Neutrophil (primary cell): Measurements from ENCODE around the gene MIA.

Source experiments
- H3K27ac ChIP-seq: fragments of 200-600 bp; sonication (generic); 2 replicates; pipeline ENCODE4 v1.5.1; 2016; ENCODE audit warnings: mild to moderate bottlenecking, moderate library complexity
- H3K27me3 ChIP-seq: fragments of 200-600 bp; sonication (generic); 2 replicates; pipeline ENCODE4 v1.6.0; 2016; ENCODE audit warnings: mild to moderate bottlenecking
- H3K36me3 ChIP-seq: fragments of 200-600 bp; sonication (generic); 2 replicates; pipeline ENCODE4 v1.5.1; 2017
- H3K4me1 ChIP-seq, 2 experiments: fragments of 200-600 bp in 1 of 2; sonication (generic) in 1 of 2; 1 replicate in 1 of 2; 2 replicates in 1 of 2; pipeline versions ENCODE4 v1.5.1 to v1.6.1; 2013 to 2016; ENCODE audit warnings: low read depth in 1 of 2, low read length in 1 of 2, mild to moderate bottlenecking in 1 of 2, moderate library complexity in 1 of 2; ENCODE audit not compliant: control insufficient read depth in 1 of 2, insufficient read depth in 1 of 2
- H3K4me3 ChIP-seq, 2 experiments: fragments of 200-600 bp in 1 of 2; sonication (generic) in 1 of 2; 1 replicate in 1 of 2; 2 replicates in 1 of 2; pipeline ENCODE4 v1.5.1; 2013 to 2016; ENCODE audit warnings: low read depth in 1 of 2, low read length in 1 of 2, mild to moderate bottlenecking in 1 of 2, moderate library complexity in 1 of 2
- H3K9me3 ChIP-seq: fragments of 200-600 bp; sonication (generic); 2 replicates; pipeline ENCODE4 v1.5.1; 2016
- TF ChIP-seq, protein P1 (sequence below): fragments of 200-600 bp; sonication (generic); IDR thresholded peaks from 2 replicates; pipeline ENCODE4 v1.5.1; 2016; ENCODE audit warnings: antibody characterized with exemption

Gene MIA

DNA sequence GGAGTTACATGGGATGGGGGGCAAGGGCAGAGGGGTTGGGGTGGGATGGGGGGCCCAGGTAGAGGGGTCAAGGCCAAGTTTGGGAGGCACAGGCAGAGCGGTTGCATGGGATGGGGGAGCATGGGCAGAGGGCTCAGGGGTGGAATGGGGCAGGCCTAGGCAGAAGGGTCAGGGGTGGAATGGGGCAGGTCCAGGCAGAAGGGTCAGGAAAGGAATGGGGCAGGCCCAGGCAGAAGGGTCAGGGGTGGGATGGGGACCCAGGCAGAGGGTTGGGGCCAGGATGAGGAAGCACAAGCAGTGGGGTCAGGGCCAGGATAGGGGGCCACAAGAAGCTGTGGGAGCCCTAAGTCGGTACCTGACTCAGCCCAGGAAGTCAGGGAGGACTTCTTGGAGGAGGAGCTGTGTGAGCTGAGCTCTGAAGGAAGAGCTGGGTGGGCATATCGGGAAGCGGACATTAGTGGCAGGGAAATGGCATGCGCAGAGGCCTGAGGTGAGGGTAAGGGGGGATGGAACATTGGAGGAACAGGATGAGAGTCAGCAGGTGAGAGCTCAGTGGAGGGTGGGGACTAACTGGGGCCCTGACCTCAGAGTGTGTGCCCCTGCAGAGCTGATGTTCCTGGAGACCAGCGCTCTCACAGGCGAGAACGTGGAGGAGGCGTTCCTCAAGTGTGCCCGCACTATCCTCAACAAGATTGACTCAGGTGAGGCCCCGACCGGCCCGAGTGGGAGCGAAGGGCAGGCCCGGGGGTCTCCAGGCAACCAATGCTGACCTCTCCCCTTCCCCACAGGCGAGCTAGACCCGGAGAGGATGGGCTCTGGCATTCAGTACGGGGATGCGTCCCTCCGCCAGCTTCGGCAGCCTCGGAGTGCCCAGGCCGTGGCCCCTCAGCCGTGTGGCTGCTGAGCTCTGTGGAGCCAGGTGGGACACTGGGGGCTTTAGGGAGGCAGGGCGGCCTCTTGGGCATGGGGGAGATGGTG, 11.0 kb downstream of the MIA start:
- H3K36me3 ChIP-seq: peaks cover 79% of the 10 kb centered on the region
- no peak overlapping the region for H3K4me3 ChIP-seq
- TF ChIP-seq, protein P1, sequence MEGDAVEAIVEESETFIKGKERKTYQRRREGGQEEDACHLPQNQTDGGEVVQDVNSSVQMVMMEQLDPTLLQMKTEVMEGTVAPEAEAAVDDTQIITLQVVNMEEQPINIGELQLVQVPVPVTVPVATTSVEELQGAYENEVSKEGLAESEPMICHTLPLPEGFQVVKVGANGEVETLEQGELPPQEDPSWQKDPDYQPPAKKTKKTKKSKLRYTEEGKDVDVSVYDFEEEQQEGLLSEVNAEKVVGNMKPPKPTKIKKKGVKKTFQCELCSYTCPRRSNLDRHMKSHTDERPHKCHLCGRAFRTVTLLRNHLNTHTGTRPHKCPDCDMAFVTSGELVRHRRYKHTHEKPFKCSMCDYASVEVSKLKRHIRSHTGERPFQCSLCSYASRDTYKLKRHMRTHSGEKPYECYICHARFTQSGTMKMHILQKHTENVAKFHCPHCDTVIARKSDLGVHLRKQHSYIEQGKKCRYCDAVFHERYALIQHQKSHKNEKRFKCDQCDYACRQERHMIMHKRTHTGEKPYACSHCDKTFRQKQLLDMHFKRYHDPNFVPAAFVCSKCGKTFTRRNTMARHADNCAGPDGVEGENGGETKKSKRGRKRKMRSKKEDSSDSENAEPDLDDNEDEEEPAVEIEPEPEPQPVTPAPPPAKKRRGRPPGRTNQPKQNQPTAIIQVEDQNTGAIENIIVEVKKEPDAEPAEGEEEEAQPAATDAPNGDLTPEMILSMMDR: no peak
- H3K27ac ChIP-seq: no peak overlapping the region
- H3K4me1 ChIP-seq: no peaks in the 10 kb centered on the region
- H3K27me3 ChIP-seq: no peaks in the 10 kb centered on the region
- no peaks in the 10 kb centered on the region for H3K9me3 ChIP-seq

DNA sequence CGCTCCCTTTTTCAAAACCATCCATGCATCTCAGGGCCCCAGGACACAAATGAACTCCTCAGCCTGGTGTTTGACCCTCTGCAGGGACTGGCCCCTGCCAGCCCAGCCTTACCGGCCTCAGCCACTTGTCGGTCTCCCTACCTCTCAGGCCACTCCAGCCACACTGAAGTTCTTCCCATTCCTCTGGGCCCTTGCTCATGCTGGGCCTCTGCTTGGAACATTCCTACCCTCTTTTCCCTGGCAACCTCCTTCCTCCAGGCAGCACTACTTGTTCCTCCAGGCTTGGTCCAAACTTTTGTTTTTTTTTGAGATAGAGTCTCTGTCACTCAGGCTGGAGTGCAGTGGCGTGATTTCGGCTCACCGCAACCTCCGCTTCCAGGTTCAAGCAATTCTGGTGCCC, 16.0 kb downstream of the MIA start:
- Histone ChIP-seq H3K9me3 (no peaks in the 10 kb centered on the region), H3K27ac (no peak overlapping the region), H3K4me3 (no peak overlapping the region), H3K36me3 (peaks cover 68% of the 10 kb centered on the region), H3K4me1 (no peaks in the 10 kb centered on the region), H3K27me3 (no peaks in the 10 kb centered on the region)
- TF ChIP-seq, protein P1: no peak

DNA sequence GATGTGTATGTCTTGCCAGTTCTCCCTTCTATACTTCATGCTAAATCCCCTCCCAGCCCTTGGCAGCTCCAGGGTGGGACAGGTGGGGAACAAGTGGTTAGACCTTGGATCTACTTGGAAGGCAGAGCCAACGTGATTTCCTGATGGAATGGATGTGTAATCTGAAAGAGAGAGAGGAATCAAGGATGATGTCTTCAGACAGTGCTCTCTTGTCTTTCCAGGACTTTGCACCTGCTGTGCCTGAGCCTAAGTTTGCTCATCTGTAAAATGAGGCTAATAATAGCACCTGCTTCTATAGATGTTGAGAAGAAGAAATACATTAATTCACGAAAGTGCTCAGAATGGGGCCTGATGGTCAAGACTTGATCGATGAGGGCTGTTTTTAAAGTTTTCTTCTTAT, 16.7 kb downstream of the MIA start:
- H3K27ac ChIP-seq: no peak overlapping the region

DNA sequence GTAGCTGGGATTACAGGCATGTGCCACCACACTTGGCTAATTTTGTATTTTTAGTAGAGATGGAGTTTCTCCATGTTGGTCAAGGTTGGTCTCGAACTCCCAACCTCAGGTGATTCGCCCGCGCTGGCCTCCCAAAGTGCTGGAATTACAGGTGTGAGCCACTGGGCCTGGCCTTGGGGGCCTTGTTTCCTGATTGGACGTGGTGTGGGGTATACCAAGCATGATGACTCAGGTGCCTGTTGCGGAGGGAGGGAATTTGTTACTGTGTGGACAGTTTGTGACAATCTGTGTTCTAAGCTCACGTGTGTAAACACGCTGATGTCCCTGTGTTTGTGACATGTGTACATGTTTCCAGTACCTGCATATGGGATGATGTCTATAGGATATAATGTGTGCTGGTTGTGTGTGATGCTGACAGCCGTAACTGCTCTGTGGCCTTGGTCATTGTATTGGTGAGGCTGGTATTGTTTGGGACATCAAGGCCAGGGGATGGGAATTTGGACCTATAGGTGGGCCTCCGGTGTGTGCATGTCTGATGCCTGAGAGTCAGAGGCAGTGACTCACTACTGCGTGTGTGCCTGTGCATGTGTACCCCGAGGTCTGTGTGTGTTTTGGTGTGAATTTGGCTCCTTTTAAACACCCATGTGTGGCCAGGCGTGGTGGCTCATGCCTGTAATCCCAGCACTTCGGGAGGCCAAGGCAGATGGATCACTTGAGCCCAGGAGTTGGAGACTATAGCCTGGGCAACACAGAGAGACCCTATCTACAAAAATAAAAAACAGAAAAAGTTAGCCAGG, 22.0 kb downstream of the MIA start:
- TF ChIP-seq, protein P1: no peak
- Histone ChIP-seq H3K4me1 (peaks cover 34 to 38% of the 10 kb centered on the region in 2 experiments), H3K27ac (peak overlapping the region; percentile 96), H3K36me3 (peaks cover 46% of the 10 kb centered on the region), H3K27me3 (no peaks in the 10 kb centered on the region), H3K4me3 (peak overlapping the region in 1 of 2 experiments; percentile 81), H3K9me3 (no peaks in the 10 kb centered on the region)

More for the DNA sequence above, 16.7 kb downstream of the MIA start:
- Histone ChIP-seq H3K27me3 (no peaks in the 10 kb centered on the region), H3K4me3 (no peak overlapping the region), H3K9me3 (no peaks in the 10 kb centered on the region), H3K36me3 (peaks cover 65% of the 10 kb centered on the region), H3K4me1 (no peaks in the 10 kb centered on the region)
- TF ChIP-seq, protein P1: no peak

DNA sequence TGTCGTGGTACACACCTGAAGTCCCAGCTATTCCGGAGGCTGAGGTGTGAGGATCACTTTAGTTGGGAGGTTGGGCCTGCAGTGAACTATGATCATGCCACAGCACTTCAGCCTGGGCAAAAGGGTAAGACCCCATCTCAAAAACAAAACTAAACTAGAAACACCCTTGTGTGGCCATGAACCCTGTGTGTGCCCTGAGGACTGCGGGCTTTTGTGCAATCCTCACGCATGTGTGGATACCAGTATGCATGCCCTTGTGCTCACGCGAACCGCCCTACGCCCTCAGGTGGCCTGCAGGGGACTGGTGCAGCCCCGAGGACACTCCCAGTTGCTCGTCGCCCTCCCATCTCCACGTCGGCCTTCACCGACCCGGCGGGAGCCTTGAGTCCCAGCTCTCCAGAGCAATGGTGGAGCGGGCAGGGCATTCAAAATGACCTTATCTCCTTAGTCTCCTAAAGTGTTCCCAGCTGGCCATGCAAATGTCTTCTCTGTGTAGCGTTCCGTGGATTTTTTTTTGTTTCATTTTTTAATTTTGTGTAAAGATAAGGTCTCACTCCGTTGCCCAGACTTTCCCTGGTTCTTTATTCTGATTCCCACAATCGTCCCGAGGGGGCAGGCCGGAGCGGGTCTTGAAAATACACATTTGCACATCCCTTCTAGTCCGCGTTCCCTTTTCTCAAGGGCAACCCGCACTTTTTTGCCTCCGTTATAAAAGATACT, 22.8 kb downstream of the MIA start:
- H3K4me1 ChIP-seq: peaks cover 41 to 45% of the 10 kb centered on the region in 2 experiments
- H3K4me3 ChIP-seq: peak overlapping the region; percentile 68 to 81
- TF ChIP-seq, protein P1: peak; percentile 19
- no peaks in the 10 kb centered on the region for H3K9me3 ChIP-seq
- H3K27ac ChIP-seq: peak overlapping the region; percentile 96
- H3K27me3 ChIP-seq: no peaks in the 10 kb centered on the region
- H3K36me3 ChIP-seq: peaks cover 43% of the 10 kb centered on the region
